Caco-2 (cell line): ENCODE results near the gene RNF114. TPM values are rescaled to one million over a fixed set of nuclear protein-coding genes. Genes with fewer than 3 reads are reported as not detected.

Experiments used
- BruUV-seq: library from RNA; stranded (reverse); fragments of 400-500 nt; replicated peaks from 2 replicates; lab custom pipeline; 2021; lab: Mats Ljungman, UMichigan
- CTCF ChIA-PET: fragments of 300-600 bp; sonication (Branson Sonifier 250); formaldehyde crosslinking; loops from one replicate; lab custom pipeline; 2022; ENCODE audit warnings: antibody characterized with exemption; lab: Charles Lee
- POLR2A ChIA-PET: fragments of 300-600 bp; sonication (Branson Sonifier 250); formaldehyde crosslinking; loops from one replicate; lab custom pipeline; 2022; ENCODE audit warnings: antibody characterized with exemption; lab: Charles Lee
- DNase-seq, 2 experiments: peaks; one replicate each; pipeline versions ENCODE4 v3.0.0 to v3.0.0-alpha.2; 2020 to 2022
- H3K27me3 ChIP-seq: replicated peaks from 2 replicates; pipeline ENCODE4 v1.6.0; 2011; ENCODE audit warnings: low read length; ENCODE audit not compliant: control insufficient read depth, insufficient read depth
- H3K36me3 ChIP-seq: 2 replicates; pipeline ENCODE4 v1.5.1; 2011; ENCODE audit warnings: low read length; ENCODE audit not compliant: control insufficient read depth, insufficient read depth
- H3K4me1 ChIP-seq: fragments of 250-450 bp; sonication (Bioruptor Pico); 2 replicates; pipeline ENCODE4 v1.5.1; 2020; ENCODE audit warnings: mild to moderate bottlenecking
- H3K4me3 ChIP-seq: 2 replicates; pipeline ENCODE4 v1.5.1; 2011; ENCODE audit warnings: low read depth, mild to moderate bottlenecking, control low read depth, low read length
- H3K9me3 ChIP-seq: fragments of 250-450 bp; sonication (Bioruptor Pico); 2 replicates; pipeline ENCODE4 v1.5.1; 2020; ENCODE audit warnings: mild to moderate bottlenecking, moderate library complexity
- H3K27ac Mint-ChIP-seq: one replicate; pipeline ENCODE4 v1.8.0; 2022; ENCODE audit warnings: mixed read lengths; ENCODE audit not compliant: unreplicated experiment
- H3K27me3 Mint-ChIP-seq: one replicate; pipeline ENCODE4 v1.8.0; 2022; ENCODE audit warnings: mixed read lengths; ENCODE audit not compliant: insufficient read depth, unreplicated experiment
- H3K36me3 Mint-ChIP-seq: one replicate; pipeline ENCODE4 v1.8.0; 2022; ENCODE audit warnings: mild to moderate bottlenecking, mixed read lengths; ENCODE audit not compliant: insufficient read depth, unreplicated experiment
- H3K4me1 Mint-ChIP-seq: one replicate; pipeline ENCODE4 v1.8.0; 2022; ENCODE audit warnings: low read depth, mixed read lengths; ENCODE audit not compliant: unreplicated experiment
- H3K4me3 Mint-ChIP-seq: one replicate; pipeline ENCODE4 v1.8.0; 2022; ENCODE audit warnings: mild to moderate bottlenecking, moderate library complexity, mixed read lengths; ENCODE audit not compliant: unreplicated experiment
- H3K9me3 Mint-ChIP-seq: one replicate; pipeline ENCODE4 v1.8.0; 2022; ENCODE audit warnings: mixed read lengths; ENCODE audit not compliant: unreplicated experiment
- intact Hi-C: fragments of 100-400 bp; cut with micrococcal nuclease; formaldehyde crosslinking; loops from one replicate; pipeline ENCODE4 v1.10.0; 2022; ENCODE audit not compliant: unreplicated experiment
- total RNA-seq: library from RNA; stranded (reverse); gene quantifications from 2 replicates; pipeline ENCODE4 v1.2.3, GENCODE V29; 2022
- TF ChIP-seq, protein P1 (sequence below), 2 experiments: fragments of 200-600 bp in 1 of 2; IDR thresholded peaks; 1 replicate in 1 of 2; 2 replicates in 1 of 2; pipeline versions ENCODE4 v1.5.1 to v1.8.0; 2011 to 2022; ENCODE audit warnings: antibody characterized with exemption in 1 of 2, control low read depth in 1 of 2, inconsistent platforms in 1 of 2, low read depth in 1 of 2, low read length in 1 of 2, mild to moderate bottlenecking in 1 of 2, moderate library complexity in 1 of 2; ENCODE audit not compliant: insufficient read depth in 1 of 2, severe bottlenecking in 1 of 2, unreplicated experiment in 1 of 2

The RNF114 gene
- total RNA-seq, 1 experiment from 2014 or later, result 154 TPM

DNA sequence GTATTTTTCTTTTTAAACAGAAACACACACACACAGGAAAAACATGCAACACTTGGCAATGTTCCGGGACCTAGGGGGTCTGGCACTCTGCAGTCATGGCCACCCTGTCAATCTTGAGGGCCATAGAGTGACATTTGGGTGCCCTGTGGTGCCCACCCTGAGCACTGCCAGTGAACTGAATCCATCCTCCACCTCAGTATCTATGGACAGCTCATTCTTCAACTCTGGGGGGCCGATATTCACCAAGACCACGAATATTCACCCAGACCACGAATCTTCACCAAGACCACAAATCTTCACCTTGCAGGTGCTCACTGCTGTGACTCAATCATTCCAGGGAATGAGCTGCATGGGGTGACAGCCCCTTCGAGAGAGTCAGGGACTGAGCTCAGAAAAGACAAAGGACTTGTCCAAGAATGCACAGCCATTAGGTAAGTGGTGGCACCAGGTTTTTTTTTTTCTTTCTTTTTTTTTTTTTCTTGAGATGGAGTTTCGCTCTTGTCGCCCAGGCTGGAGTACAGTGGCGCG is 65.7 kb downstream of the RNF114 start:
- H3K27me3 Mint-ChIP-seq, result no peaks in the 10 kb centered on the region
- Histone ChIP-seq H3K36me3 (no peaks in the 10 kb centered on the region), H3K9me3 (no peaks in the 10 kb centered on the region), H3K27me3 (no peaks in the 10 kb centered on the region), H3K4me1 (peaks cover 19% of the 10 kb centered on the region), H3K4me3 (no peak overlapping the region)
- ChIA-PET POLR2A (no interaction called here), CTCF (interaction anchor here (0.7 to 1.0 kb wide), 2 partner anchors 69 to 81 kb away, joined by 5 to 8 read pairs; no protein-coding TSS in a partner anchor)
- DNase-seq, result no peak
- no peak overlapping the region for H3K4me3 Mint-ChIP-seq
- TF ChIP-seq, protein P1, sequence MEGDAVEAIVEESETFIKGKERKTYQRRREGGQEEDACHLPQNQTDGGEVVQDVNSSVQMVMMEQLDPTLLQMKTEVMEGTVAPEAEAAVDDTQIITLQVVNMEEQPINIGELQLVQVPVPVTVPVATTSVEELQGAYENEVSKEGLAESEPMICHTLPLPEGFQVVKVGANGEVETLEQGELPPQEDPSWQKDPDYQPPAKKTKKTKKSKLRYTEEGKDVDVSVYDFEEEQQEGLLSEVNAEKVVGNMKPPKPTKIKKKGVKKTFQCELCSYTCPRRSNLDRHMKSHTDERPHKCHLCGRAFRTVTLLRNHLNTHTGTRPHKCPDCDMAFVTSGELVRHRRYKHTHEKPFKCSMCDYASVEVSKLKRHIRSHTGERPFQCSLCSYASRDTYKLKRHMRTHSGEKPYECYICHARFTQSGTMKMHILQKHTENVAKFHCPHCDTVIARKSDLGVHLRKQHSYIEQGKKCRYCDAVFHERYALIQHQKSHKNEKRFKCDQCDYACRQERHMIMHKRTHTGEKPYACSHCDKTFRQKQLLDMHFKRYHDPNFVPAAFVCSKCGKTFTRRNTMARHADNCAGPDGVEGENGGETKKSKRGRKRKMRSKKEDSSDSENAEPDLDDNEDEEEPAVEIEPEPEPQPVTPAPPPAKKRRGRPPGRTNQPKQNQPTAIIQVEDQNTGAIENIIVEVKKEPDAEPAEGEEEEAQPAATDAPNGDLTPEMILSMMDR (IDR thresholded peaks at IDR 0.05; ENCODE audit: insufficient read depth in 1 of 2, low read depth in 1 of 2, low read length in 1 of 2, severe bottlenecking in 1 of 2, unreplicated experiment in 1 of 2), result no peak
- no peaks in the 10 kb centered on the region for H3K9me3 Mint-ChIP-seq
- H3K36me3 Mint-ChIP-seq, result peaks cover 4% of the 10 kb centered on the region
- no peak overlapping the region for H3K27ac Mint-ChIP-seq
- intact Hi-C loops, result no loop called here
- BruUV-seq, result no TSS peak
- H3K4me1 Mint-ChIP-seq, result peaks cover 18% of the 10 kb centered on the region

- H3K36me3 ChIP-seq, result no peaks in the 10 kb centered on the region
- H3K4me3 Mint-ChIP-seq, result no peak overlapping the region
- H3K4me1 Mint-ChIP-seq, result peaks cover 6% of the 10 kb centered on the region
- intact Hi-C loops, result no loop called here
- no peaks in the 10 kb centered on the region for H3K27me3 Mint-ChIP-seq
- BruUV-seq, result no TSS peak
- no peak overlapping the region for H3K27ac Mint-ChIP-seq
- H3K9me3 Mint-ChIP-seq, result no peaks in the 10 kb centered on the region
- no peak overlapping the region for H3K4me3 ChIP-seq
- no peaks in the 10 kb centered on the region for H3K36me3 Mint-ChIP-seq
- TF ChIP-seq, protein P1 (IDR thresholded peaks at IDR 0.05; ENCODE audit: insufficient read depth in 1 of 2, low read depth in 1 of 2, low read length in 1 of 2, severe bottlenecking in 1 of 2, unreplicated experiment in 1 of 2), result no peak
- ChIA-PET CTCF (interaction anchor here (2.0 kb wide), 1 partner anchor 24 kb away, joined by 7 read pairs; no protein-coding TSS in a partner anchor), POLR2A (no interaction called here)
- H3K4me1 ChIP-seq, result peaks cover 5% of the 10 kb centered on the region; the same call in 1 of the 2 replicates
- H3K27me3 ChIP-seq, result no peaks in the 10 kb centered on the region
- H3K9me3 ChIP-seq, result no peaks in the 10 kb centered on the region
- no peak for DNase-seq
Observed at GRCh38 chr20:50003253-50003656, 67.1 kb downstream of the RNF114 start.

Other genes with a start within 250 kb of the RNF114 start
- 65.0 and 67.1 TPM in 2 replicates for gene B4GALT5, start 222.5 kb upstream of the RNF114 start, total RNA-seq
- 19.5 and 21.4 TPM in 2 replicates for gene SLC9A8, start 123.6 kb upstream of the RNF114 start, total RNA-seq
- gene SPATA2, start 20.9 kb upstream of the RNF114 start, total RNA-seq, result 29.0 TPM in 2 replicates
- 8.9 and 10.9 TPM in 2 replicates for gene SNAI1, start 46.6 kb downstream of the RNF114 start, total RNA-seq
- 485 and 509 TPM in 2 replicates for gene UBE2V1, start 176.8 kb downstream of the RNF114 start, total RNA-seq
- 78.3 and 84.1 TPM in 2 replicates for gene PEDS1, start 217.3 kb downstream of the RNF114 start, total RNA-seq